HG03520 (cell line): Measurements from ENCODE around the gene LMNA.

Experiments
- ATAC-seq: cut with Tn5 transposase; IDR thresholded peaks from one replicate; pipeline ENCODE4 v1.9.1; 2021; ENCODE audit warnings: mild to moderate bottlenecking, moderate library complexity; ENCODE audit not compliant: unreplicated experiment

LMNA gene

GRCh38 chr1:156081917-156082308, 32.6 kb upstream of the LMNA start:
- no peak for ATAC-seq

- no peak for ATAC-seq
Observed at GRCh38 chr1:156082309-156083091, 32.0 kb upstream of the LMNA start, which contains the start of gene MEX3A. TSS of gene MEX3A (minus strand) at chr1:156082465. CDS start at chr1:156081998, 467 bp downstream.

DNA sequence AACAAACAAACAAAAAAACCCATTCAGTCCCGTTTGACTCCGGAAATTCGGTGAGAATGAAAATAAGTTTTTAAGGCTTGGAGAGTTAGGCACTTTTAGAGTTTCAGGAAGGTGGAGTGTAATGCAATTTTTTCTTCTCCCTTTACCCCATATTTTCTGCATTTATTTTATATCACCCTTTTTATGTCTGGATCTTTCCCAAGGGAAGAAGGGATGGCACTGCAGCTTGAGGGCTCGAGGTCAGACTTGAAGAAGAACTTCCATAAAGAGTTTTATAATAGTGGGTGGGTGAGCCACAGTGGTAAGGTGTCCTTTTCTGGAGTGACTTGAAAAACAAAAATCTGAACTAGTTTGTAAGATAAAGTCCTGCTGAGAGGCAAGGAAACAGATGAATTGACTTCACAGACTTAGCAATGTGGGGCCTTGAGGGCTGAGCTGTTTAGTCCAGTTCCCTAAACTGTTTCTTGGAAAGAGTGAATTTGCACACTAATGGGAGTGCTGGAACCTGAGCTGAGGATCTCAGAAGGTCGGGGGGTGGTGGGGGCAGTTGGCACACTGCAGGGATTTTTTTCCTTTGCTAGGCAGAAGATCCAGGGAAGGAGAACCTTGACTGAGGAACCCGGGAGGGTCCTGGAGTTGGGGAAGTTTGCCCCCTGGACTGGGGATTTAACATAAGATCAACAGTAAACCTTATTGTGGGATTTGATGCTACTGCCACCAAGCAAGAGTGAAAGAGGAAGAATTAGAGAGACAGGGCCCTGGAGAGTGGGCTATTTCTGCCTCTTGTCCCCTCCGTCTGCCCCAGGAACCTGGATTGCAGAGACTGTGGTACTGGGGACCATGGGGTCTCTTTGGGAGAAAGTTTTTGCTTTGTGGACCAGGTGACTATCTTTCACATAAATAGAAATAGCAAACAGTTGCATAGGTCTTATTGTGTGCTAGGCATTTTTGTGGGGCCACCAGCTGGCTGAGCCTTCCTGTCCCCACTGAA, 30.4 kb upstream of the LMNA start:
- no peak for ATAC-seq

GRCh38 chr1:156086256-156086662, 28.3 kb upstream of the LMNA start:
- ATAC-seq: no peak

DNA sequence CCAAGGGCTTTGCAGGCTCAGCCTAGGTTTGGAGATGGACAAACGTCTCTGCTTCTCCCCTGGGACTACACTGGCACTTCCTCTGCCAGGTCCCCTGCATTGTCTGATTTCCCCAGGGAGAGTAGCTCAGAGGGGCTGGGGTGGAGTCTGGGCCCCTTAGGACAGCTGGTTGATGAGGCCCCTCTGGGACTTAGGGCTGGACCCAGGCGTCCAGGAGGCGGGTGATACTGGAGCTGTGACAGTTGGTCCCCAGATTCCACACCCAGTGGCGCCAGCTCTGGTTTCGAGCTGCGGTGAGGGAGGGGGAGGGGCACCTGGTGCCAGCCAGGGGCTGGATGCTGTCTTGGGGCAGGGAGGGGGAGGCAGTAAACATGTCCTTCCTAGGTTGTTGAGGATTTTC, 24.8 kb upstream of the LMNA start:
- no peak for ATAC-seq

GRCh38 chr1:156090138-156090839, 24.2 kb upstream of the LMNA start:
- ATAC-seq: no peak

DNA sequence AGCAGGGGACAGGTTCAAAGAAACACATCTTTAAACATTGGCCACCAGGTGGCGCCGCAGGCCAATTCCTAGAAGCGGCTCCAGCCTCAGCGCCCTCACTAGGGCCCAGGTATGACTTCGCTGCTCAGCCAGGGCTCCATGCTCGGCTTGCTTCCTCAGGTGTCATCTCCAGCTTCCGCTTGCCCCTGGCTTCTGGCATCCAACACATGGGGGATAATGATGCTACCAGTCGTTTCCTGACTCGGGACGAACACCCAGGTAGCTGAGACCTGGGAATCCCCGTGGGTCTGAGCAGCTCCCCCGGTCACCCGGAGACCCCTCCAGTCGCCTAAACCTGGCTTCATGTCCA, 23.7 kb upstream of the LMNA start:
- ATAC-seq: no peak

GRCh38 chr1:156091610-156092009, 22.9 kb upstream of the LMNA start:
- ATAC-seq: no peak

GRCh38 chr1:156095906-156096508, 18.5 kb upstream of the LMNA start:
- no peak for ATAC-seq

GRCh38 chr1:156096640-156097391, 17.7 kb upstream of the LMNA start:
- ATAC-seq: no peak

GRCh38 chr1:156097499-156098178, 16.9 kb upstream of the LMNA start:
- no peak for ATAC-seq

DNA sequence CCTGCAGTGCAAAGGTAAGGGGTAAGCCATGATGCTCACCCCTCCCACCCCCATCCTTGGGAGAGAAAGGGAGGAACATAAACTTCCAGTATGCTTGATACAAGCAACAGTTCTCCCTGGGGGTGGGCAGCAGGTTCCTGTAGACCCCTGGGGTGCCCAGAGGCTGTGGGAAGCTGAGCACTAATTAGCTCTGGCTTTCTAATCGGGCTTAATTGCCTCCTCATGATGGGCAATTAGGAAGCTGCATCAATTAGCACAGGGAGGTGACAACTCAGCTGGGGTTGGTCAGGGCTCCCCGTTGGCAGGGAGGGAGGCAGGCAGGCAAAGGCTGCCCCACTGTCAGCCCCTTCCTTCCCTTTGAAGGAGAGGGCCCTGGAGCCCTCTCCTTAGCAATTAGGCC, 15.7 kb upstream of the LMNA start:
- ATAC-seq: no peak

DNA sequence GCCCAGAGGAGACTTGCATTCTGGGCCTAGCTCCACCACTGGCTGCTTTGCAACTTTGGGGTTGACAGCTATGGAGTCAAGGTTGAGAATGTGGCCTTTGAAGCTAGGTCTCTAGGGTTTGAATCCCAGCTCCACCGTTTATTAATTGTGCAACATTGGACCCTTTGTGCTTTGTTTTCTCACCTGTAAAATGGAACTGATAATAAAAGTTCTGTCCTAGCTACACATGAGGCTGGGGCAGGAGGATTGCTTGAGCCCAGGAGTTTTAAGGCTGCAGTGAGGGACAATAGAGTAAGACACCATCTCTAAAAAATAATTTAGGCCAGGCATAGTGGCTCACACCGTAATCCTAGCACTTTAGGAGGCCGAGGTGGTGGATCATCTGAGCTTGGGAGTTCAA, 15.2 kb upstream of the LMNA start:
- ATAC-seq: no peak

DNA sequence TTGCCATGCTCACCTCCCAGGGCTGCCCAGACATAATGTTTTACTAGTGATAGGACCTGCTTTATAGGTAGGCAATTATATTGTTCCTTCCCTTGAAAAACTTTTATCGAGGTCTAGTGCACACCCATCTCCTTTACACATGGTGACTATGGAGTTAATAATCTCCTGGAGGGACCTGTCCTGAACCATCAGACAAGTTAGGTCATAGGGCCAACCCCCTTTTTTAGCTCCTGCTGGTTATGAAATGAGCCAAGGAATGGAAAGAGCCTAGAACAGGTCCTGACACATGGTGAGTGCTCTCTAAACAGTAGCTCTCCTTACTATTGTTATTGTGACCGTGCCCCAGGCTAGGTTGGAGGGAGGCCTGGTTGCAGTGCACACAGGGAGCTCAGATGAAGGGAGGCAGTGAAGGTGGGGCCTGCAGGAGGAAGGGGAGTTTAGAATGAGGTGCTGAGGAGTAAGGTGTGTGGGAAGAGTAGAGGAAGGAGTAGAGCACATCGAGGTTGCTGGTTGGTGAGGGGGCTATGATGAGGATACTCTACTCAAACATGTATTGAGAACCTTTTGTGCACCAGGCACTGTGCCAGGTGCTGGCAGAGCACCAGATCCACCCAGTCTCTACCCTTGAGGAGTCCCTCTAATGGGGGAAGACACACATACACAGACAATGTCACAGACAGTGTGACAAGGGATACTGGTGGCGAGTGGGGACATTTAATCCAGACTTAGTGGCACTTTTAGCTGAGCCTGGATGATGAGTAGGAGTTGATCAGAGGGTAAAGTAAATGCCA, 14.1 kb upstream of the LMNA start:
- no peak for ATAC-seq

DNA sequence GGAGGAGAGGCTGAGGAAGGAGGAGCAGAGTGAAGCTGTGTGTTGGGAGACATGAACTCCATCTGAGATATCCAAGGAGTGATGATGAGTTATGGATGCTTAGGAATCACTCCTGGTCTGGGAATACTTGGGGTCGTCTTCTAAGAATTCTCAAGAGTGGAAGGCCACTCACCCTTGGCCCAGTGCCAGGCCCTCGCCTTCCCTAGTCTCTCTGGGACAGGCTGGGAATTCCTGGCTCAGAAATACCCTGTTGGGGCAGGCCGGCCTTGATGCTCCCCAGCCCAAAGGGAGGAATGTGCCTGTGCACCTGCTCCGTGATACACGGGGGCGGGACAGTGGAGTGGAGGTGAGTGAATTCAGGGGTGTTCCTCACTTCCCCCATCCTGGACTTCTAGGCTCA, 12.6 kb upstream of the LMNA start:
- no peak for ATAC-seq

DNA sequence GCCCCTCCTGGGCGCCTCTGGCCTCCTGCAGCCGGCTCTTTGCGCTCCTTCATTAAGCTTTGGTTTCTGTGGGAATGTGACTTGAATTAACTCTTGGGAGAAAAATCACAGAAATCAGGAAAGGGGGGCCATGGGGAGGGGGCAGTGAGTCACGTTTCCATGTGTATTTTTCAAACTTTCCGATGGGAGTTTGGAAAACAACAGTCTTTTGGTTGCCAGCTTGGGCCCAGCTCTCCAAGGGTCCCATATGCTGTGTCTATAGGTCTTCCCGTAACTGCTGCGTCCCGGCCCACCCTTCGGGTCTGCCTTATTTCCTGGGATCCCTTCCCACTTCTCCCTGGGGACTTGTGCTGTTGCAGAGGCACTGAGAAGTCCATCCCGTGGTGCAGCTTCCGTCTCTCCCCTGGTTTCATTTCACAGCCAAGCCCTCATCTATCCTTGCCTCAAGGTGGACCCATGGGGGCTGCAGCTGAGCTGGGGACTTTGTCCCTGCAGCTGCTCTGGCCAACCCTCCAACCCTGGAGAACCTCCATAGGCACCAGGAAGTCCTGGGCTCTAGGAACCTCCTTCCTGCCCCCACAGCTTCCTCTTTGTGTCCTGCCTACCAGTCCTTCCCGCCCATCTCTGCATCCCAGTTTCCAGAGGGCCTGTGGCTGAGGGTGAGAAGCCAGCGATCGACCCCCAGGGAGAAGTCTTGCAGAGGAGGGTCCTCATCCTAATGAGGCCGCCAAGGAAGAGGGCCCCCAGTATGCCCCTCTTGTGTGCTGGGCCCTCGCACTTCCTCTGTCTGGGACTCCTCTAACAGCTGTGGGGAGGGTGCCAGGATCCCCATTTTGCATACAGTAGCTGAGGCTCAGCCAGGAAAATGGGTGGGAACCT, 11.6 kb upstream of the LMNA start:
- no peak for ATAC-seq

DNA sequence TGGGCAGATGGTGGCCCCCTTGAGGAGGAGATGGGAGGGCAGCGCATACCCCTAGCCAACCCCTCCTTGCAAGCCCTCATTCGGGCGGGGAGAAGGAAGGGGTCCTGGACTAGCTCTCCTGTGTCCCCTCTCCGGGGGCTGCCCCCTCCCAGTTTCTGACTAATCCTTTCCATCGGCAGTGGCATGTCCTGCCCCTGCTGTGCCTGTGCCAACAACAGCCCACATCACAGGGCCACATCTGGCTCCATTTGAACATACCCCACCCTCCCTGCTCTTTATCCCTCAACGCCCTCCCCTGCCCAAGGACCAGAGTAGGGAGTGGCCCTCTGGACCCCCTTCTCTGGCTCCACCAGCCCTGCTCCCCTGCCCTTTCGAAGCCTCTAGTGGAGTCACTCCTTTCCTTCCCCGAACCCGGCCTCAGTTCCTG, 11.0 kb upstream of the LMNA start:
- ATAC-seq: no peak
